Measurements from ENCODE around the gene FBXO17. TPM values are rescaled to one million over a fixed set of nuclear protein-coding genes. Genes with fewer than 3 reads are reported as not detected.
"Not testable (repeated sequence)": the region's sequence is repeated elsewhere in the genome, so short reads cannot be mapped to it uniquely, and the experiment has no call there.

The FBXO17 gene
- total RNA-seq: not detected

- ChIA-PET POLR2A (no interaction called here), CTCF (interaction anchor here (0.9 kb wide), 1 partner anchor 39 kb away, joined by 3 read pairs; no protein-coding TSS in a partner anchor)
Measured at GRCh38 chr19:38975214-38975860, at the start of gene FBXO17. FBXO17 (minus strand) TSS chr19:38975742; CDS start chr19:38950319, 25,423 bp downstream.

- CTCF ChIA-PET: no interaction called here
- POLR2A ChIA-PET: no interaction called here
Measured at GRCh38 chr19:39024875-39025641, 49.5 kb upstream of the FBXO17 start.

- ChIA-PET POLR2A (interaction anchor here (0.6 kb wide), 1 partner anchor 13 kb away, joined by 8 read pairs; no protein-coding TSS in a partner anchor), CTCF (interaction anchor here (0.6 kb wide), 1 partner anchor 749 kb away, joined by 3 read pairs; no protein-coding TSS in a partner anchor)
Measured at GRCh38 chr19:39021063-39021462, 45.5 kb upstream of the FBXO17 start.

- POLR2A ChIA-PET: no interaction called here
- CTCF ChIA-PET: interaction anchor here (0.6 to 1.5 kb wide), 3 partner anchors 59 to 492 kb away, joined by 3 to 4 read pairs (median 3); no protein-coding TSS in a partner anchor
Measured at GRCh38 chr19:39017646-39018045, 42.1 kb upstream of the FBXO17 start.

GRCh38 chr19:39017026-39017425, 41.5 kb upstream of the FBXO17 start:
- CTCF ChIA-PET: interaction anchor here (0.7 to 1.5 kb wide), 2 partner anchors 59 to 284 kb away, joined by 3 to 4 read pairs; no protein-coding TSS in a partner anchor
- POLR2A ChIA-PET: no interaction called here

- CTCF ChIA-PET: no interaction called here
Measured at GRCh38 chr19:39014037-39014436, 38.5 kb upstream of the FBXO17 start.

GRCh38 chr19:39009001-39009400, 33.5 kb upstream of the FBXO17 start:
- CTCF ChIA-PET: no interaction called here
- POLR2A ChIA-PET: no interaction called here

More at GRCh38 chr19:39014037-39014436, 38.5 kb upstream of the FBXO17 start:
- POLR2A ChIA-PET: no interaction called here

GRCh38 chr19:39008137-39008536, 32.6 kb upstream of the FBXO17 start:
- POLR2A ChIA-PET: no interaction called here

GRCh38 chr19:39007096-39007495, 31.6 kb upstream of the FBXO17 start:
- CTCF ChIA-PET: no interaction called here
- POLR2A ChIA-PET: no interaction called here

More at GRCh38 chr19:39008137-39008536, 32.6 kb upstream of the FBXO17 start:
- CTCF ChIA-PET: no interaction called here

GRCh38 chr19:39004403-39004802, 28.9 kb upstream of the FBXO17 start:
- CTCF ChIA-PET: interaction anchor here (0.6 kb wide), 1 partner anchor 34 kb away, joined by 3 read pairs; no protein-coding TSS in a partner anchor
- POLR2A ChIA-PET: no interaction called here

- CTCF ChIA-PET: no interaction called here
- POLR2A ChIA-PET: no interaction called here
Measured at GRCh38 chr19:39003796-39004195, 28.3 kb upstream of the FBXO17 start.

GRCh38 chr19:39003188-39003587, 27.6 kb upstream of the FBXO17 start:
- ChIA-PET CTCF (no interaction called here), POLR2A (no interaction called here)

- POLR2A ChIA-PET: no interaction called here
- CTCF ChIA-PET: no interaction called here
Measured at GRCh38 chr19:39001041-39001440, 25.5 kb upstream of the FBXO17 start.

GRCh38 chr19:38997576-38997975, 22.0 kb upstream of the FBXO17 start:
- CTCF ChIA-PET: interaction anchor here (0.7 kb wide), 1 partner anchor 429 kb away, joined by 4 read pairs; no protein-coding TSS in a partner anchor
- POLR2A ChIA-PET: not testable (repeated sequence)

GRCh38 chr19:38993271-38993670, 17.7 kb upstream of the FBXO17 start:
- ChIA-PET CTCF (no interaction called here), POLR2A (no interaction called here)

GRCh38 chr19:38990949-38991697, 15.6 kb upstream of the FBXO17 start:
- ChIA-PET CTCF (interaction anchor here (0.7 kb wide), 1 partner anchor 58 kb away, joined by 3 read pairs; no protein-coding TSS in a partner anchor), POLR2A (no interaction called here)

- CTCF ChIA-PET: interaction anchor here (0.5 kb wide), 1 partner anchor 355 kb away, joined by 4 read pairs; no protein-coding TSS in a partner anchor
- POLR2A ChIA-PET: not testable (repeated sequence)
Measured at GRCh38 chr19:38989614-38990013, 14.1 kb upstream of the FBXO17 start.

- POLR2A ChIA-PET: no interaction called here
- CTCF ChIA-PET: interaction anchor here (0.5 kb wide), 1 partner anchor 354 kb away, joined by 4 read pairs; no protein-coding TSS in a partner anchor
Measured at GRCh38 chr19:38989066-38989605, 13.6 kb upstream of the FBXO17 start.

- CTCF ChIA-PET: interaction anchor here (0.6 kb wide), 1 partner anchor 121 kb away, joined by 4 read pairs; no protein-coding TSS in a partner anchor
- POLR2A ChIA-PET: not testable (repeated sequence)
Measured at GRCh38 chr19:38988627-38989026, 13.1 kb upstream of the FBXO17 start.

GRCh38 chr19:38987745-38988144, 12.2 kb upstream of the FBXO17 start:
- CTCF ChIA-PET: interaction anchor here (1.1 kb wide), 1 partner anchor 134 kb away, joined by 5 read pairs; no protein-coding TSS in a partner anchor
- POLR2A ChIA-PET: not testable (repeated sequence)

Data from activated CD8-positive, alpha-beta memory T cell treated with anti-CD3 and anti-CD28 coated beads for 36 hours (primary cell).